ENCODE data around the gene LCN2.
"Not testable (repeated sequence)": the region's sequence is repeated elsewhere in the genome, so short reads cannot be mapped to it uniquely, and the experiment has no call there.

Gene LCN2

GRCh38 chr9:128167209-128167608 is 18.0 kb downstream of the LCN2 start:
- DNase-seq (ENCODE audit: low read depth in 2 of 2), result no peak

GRCh38 chr9:128168731-128169308 is 19.6 kb downstream of the LCN2 start:
- no peak for DNase-seq (ENCODE audit: low read depth in 2 of 2)

DNA sequence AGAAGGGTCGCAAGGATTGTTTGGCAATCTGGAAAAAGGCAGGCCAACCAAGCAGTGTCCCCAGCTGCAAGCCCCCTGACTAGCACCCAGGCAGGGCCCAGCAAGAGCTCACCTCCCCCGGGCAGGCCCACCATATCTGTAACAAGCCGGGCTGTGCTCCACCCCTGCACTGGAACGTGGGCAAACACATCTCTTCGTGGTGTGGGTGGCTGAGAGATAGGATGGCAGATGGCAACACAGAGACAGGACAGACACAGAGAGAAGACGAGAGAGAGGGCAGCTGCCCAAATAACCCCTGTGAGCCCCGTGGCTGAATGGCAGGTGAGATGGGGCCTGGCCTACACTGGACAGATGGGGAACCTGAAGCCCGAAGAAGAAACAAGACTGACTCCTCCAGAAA is 20.2 kb downstream of the LCN2 start:
- DNase-seq (ENCODE audit: low read depth in 2 of 2), result no peak

- no peak for DNase-seq (ENCODE audit: low read depth in 2 of 2)
Measured at GRCh38 chr9:128169925-128170324, 20.7 kb downstream of the LCN2 start.

DNA sequence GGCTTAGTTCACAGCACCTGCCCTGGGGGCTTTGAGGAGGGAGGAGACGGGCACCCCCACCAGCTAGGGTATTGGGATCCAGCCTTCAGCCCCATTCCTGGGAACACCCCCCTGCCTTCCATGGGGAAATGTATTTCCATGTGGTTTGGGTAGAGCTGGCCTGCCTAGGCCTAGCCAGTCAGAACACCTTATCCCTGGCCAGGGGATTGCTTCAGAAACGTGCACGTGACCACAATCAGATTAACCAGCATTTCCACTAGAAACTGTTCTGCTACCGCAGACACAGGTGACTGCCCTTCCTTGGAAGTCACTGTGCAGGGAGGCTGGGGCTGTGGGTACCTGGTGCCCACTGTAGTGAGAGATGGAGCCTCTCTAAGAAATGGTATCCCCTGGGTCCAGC is 24.8 kb downstream of the LCN2 start:
- no peak for DNase-seq (ENCODE audit: low read depth in 2 of 2)

- no peak for DNase-seq (ENCODE audit: low read depth in 2 of 2)
Measured at GRCh38 chr9:128175102-128175563, 25.9 kb downstream of the LCN2 start.

DNA sequence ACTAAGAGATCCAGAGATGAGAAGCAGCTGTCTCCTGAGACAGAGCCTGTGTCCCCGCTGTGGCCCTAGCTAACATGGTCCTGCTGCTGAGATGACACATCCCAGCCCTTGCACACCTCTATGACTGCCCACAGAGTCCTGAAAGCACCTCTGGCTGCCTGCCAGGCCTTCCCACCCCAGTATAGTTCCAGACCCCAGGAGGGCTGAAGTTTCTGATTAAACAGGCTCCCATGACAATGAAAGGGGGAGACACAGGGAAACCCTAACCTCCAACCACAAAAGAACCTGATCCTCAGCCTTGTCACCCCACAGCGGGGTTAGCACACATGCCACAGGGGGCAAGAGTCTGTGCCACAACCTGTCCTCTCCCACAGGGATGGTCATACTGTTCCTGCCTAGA is 26.5 kb downstream of the LCN2 start:
- DNase-seq (ENCODE audit: low read depth in 2 of 2), result no peak

GRCh38 chr9:128178806-128179431 is 29.7 kb downstream of the LCN2 start:
- no peak for DNase-seq (ENCODE audit: low read depth in 2 of 2)

DNA sequence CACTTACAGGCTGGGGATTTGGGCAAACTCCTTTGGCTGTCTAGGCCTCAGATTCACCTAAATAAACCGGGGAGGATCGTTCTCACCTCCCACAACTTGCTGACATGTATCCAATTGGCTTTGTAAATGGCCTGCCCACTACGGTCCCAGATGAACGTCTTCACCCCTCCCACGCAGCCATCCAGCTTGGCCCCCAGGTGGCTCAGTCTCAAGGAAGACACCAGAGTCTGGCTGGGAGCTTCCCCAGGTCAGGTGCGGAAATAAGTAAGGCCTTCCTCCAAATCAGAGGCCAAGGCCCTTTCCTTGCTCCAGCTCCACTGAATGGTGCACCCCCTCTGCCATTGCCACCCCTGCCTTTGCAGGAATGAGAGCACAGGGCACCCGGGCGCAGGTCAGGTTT is 30.7 kb downstream of the LCN2 start:
- no peak for DNase-seq (ENCODE audit: low read depth in 2 of 2)

GRCh38 chr9:128180447-128180846 is 31.2 kb downstream of the LCN2 start:
- no peak for DNase-seq (ENCODE audit: low read depth in 2 of 2)

DNA sequence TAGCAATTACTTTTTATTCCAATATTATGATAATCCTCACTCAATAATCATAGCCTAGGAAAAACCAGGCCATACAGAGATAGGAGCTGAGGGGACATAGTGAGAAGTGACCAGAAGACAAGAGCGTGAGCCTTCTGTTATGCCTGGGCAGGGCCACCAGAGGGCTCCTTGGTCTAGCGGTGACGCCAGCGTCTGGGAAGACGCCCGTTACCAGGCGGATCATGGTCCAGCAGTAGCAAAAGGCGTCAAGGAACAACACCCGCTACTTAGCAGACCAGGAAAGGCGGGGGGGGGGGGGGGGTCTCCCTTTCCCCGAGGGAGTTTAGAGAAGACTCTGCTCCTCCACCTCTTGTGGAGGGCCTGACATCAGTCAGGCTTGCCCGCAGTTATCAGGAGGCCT is 32.2 kb downstream of the LCN2 start:
- DNase-seq (ENCODE audit: low read depth in 2 of 2), result not testable (repeated sequence)

DNA sequence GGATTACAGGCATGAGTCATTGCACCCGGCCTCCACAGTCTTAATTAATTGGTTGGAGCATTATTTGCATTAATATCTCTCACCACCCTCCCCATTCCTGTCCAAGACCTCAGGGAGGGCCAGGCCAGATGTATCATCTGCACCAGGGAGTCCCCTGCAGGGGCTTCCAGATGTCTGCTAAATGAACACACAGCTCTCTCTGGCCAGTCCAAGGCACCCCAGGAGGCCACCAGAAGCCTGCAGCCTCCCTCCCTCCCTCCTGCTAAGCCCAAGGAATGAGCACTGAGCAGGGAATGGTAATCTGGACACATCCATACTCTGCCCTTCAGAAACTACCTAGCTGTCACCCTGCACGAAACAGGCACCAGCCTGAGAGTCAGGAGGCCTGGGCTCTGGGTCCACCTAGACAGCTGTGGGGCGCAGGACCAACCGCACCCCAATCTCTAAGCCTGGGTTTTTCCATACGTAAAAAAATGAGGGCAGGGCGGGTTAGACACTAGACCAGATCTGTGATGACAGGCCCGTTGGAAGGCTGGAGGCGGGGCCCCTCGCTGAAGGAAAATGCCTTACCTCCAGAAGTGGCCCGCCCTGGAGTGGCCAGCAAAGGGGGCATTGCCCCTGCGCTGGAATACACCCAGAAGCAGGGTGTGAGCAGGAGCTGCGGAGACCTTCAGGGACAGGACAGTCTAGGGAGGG is 33.8 kb downstream of the LCN2 start:
- no peak for DNase-seq (ENCODE audit: low read depth in 2 of 2)

- DNase-seq (ENCODE audit: low read depth in 2 of 2), result no peak
Measured at GRCh38 chr9:128185979-128186965, 37.0 kb downstream of the LCN2 start.

GRCh38 chr9:128187361-128187760 is 38.1 kb downstream of the LCN2 start:
- DNase-seq (ENCODE audit: low read depth in 2 of 2), result no peak

GRCh38 chr9:128188209-128188608 is 39.0 kb downstream of the LCN2 start:
- DNase-seq (ENCODE audit: low read depth in 2 of 2), result no peak

DNA sequence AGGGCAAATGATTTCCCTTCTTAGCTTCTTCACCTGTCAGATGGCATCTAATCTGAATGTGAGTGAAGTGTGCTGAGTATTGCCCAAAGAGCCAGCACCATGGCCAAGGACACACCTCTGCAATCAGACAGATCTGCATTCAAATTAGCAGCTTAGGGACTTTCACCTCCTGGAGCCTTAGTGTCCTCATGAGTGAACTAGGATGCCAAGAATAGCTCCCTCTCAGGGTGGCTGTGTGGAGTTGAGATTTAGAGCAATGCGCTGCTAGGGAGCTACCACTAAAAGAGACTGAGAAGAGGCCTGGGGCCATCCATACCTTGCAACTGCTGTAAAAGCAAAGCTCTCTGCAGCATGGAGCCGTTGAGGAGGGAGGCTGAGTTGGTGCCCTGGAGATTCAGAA is 40.8 kb downstream of the LCN2 start:
- DNase-seq (ENCODE audit: low read depth in 2 of 2), result no peak

DNA sequence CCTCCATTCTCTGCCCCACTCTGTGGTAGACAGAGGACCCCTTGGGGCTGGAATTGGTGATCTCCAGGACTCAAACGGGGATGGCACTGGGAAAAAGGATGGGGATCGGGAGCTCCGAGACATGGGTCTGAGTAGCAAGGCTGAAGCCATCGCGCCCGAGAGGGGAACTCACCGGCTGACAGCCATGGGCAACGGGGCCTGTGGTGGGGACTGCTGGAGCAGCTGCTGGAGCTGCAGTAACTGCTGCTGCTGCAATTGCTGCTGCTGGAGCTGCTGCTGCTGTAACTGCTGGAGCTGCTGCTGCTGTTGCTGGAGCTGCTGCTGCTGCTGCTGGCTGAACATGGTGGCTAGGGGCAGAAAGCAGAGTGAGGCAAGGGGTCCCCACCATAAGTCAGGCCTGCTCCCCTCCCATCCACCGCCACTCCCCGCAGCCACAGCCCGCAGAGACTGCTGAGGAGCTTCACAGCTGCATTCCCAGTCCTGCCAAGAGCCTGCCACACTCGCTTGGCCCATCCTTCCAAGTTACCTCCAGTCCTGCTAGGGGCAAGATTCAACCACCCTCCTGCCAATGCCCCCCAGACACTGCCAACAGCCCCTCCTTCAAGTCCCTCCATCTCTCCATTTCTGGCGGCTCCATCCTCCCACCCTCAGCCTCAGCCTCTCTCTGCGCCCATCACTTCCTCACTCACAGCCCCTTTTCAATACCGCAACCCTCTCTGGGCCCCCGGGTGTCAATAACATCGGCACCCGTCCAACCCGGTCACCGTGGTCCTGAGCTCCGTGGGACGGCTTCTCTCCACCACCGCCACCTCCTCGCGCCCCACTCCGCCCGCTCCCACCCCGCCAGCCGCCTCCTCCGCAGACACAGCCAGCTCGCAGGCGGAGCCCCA is 41.5 kb downstream of the LCN2 start:
- DNase-seq (ENCODE audit: low read depth in 2 of 2), result no peak

GRCh38 chr9:128191406-128192046 is 42.3 kb downstream of the LCN2 start, which contains the start of gene CIZ1:
TSS of gene CIZ1 (minus strand) at chr9:128191572. CDS start at chr9:128190857, 715 bp downstream.
- peak; percentile 41 to 46 for DNase-seq (ENCODE audit: low read depth in 2 of 2)

DNA sequence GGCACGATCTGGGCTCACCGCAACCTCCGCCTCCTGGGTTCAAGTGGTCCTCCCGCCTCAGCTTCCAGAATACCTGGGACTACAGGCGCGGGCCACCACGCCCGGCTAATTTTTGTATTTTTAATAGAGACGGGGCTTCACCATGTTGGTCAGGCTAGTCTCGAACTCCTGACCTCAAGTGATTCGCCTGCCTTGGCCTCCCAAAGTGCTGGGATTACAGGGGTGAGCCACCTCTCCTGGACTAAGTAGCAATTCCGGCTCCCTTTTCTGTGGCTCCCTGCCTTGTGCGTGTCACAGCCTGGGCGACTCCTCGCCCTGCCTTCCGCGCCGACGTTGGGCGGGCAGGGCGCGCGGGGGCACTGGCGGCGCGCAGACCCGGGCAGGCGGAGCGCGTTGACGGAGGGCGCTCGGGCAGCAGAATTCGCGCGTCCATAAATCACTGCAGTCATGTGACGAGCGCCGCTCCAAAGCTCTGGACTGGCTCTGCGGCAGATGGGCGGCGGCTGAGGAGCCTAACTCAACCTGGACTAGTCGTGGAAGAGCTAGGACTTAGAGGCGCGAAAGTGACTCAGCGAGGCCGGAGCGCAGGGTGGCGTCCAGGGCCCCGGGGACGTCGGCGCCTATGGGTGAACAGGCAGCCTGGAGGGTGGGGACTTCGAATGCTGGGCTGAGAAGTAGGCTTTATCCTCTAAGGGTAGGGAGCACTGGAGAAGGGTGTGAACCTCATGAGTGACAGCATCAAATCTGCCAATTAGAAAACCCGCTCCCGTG is 43.5 kb downstream of the LCN2 start:
- DNase-seq (ENCODE audit: low read depth in 2 of 2), result no peak

All from stimulated activated CD4-positive, alpha-beta T cell treated with anti-CD3 and anti-CD28 coated beads, Interleukin-1b, Interleukin-23, amount 100 ng/mL, for 1 hour (primary cell).